Activated CD4-positive, alpha-beta T cell treated with anti-CD3 and anti-CD28 coated beads for 4 hours (primary cell): ENCODE results near the gene CLTC.
A peak's percentile ranks its signal among the peaks of the same experiment; 100 is the strongest.
"Not testable (repeated sequence)": the region's sequence is repeated elsewhere in the genome, so short reads cannot be mapped to it uniquely, and the experiment has no call there.

ENCODE experiments used
- DNase-seq, 2 donors: peaks; one replicate each; pipeline ENCODE4 v3.0.0-alpha.2; 2020

Gene CLTC

DNA sequence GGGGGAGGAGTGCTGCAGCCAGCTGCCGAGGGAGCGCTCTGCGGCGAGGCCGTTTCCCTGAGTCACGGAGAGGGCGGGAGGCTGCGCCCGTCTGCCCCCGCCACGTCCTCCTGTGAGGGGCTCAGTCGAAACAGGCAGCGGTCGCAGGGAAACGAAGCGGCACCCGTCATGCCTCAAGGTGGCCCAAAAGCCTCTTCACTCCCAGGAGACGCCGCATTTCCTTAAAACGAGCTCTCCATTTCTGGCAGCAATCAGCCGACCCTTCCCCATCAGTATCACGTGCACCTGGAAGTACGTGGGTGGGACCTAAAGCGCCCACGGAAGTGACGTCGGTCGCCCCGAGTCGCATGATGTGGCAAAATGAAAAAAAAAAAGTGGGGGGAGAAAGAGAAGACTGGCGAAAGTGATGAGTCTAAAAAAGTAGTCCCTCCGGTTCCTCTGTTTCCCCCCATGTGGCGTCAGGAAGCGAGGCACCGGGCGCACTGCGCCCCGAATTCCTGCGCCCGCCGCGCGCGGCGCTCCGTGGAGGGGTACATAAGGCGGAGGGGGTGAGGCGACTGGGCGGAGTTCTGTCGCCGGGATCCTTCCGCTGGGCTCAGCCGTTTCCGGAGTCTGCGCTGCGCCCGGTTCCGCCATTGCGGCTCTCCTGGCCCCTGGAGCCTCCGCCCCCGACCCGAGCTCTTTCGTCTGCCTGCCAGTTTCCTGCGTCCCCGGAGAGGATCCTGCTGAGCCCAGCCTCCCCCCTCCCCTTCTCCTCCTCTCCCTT is at the start of gene CLTC:
TSS of gene CLTC (plus strand) at position 598 of the 766 bp plus-strand sequence. CDS start 237 bp downstream, outside the sequence.
- DNase-seq, result peak; percentile 91 to 96

DNA sequence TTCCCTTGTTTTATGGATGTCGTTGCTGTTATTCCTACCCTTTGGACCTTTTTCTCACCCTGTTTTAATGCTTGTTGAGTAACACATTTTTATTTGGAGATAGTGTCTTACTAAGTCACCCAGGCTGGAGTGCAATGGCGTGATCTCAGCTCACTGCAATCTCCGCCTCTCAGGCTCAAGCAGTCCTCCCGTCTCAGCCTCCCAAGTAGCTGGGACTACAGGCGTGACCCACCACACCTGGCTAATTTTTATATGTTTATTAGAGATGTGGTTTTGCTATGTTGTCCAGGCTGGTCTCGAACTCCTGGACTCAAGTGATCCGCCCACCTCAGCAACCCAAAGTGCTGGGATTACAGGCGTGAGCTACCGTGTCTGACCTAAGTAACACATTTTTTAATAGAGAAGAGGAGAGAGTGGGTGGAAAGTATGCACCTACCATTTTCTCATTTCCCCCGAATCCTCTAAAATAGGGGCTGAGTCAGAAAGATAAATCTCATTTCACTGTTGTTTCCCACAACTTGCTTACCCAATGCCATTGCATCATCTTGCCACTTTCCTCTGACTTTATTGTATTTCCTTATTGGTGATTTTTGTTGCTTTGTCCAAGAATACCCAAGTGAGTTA is 47.3 kb upstream of the CLTC start:
- DNase-seq, result no peak

DNA sequence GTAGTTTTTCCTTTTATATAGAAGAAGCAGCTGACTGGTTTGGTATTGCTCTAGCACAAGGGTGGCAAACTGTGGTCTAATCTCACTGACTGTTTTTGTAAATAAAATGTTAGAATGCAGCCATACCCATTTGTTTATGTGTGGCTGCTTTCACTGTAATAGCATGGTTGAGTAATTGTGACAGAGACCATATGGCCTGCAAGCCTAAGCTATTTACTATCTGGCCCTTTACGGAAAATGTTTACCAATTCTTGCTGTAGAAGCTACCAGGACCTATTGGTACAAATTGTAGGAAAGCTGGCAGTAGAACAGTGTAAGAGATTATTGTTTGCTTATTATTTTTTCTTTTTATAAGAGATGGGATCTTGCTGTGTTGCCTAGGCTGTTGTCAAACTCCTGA is 35.5 kb upstream of the CLTC start:
- DNase-seq, result not testable (repeated sequence)

DNA sequence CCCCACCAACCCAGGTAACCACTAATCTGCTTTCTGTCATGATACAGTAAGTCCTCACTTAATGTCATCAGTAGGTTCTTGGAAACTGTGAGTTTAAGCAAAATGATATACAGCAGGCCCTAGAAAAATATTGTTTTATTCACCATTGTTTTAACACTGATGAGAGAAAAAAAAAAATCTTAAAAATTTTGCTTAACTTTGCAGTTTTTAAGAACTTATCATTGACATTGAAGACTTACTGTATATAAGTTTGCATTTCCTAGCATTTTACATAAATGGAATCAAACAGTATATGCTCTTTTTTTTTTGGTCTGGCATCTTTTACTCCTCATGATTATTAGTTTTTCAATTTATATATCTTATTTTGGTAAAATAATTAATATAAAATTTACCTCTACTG is 19.5 kb upstream of the CLTC start:
- no peak for DNase-seq

DNA sequence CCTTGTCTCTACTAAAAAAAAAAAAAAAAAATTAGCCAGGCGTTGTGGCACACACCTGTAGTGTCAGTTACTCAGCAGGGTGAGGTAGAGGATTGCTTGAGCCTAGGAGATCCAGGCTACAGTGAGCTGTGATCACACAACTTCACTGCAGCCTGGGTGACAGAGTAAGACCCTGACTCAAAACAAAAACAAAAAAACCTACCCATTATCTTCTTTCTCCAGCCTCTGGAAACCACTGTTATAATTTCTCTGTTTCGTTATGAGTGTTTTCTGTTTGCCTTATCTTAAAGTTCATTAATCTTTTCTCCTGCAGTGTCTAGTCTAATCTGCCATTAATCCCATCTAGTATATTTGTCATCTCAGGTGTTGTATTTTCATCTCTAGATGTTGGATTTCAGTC is 18.6 kb upstream of the CLTC start:
- DNase-seq, result no peak

DNA sequence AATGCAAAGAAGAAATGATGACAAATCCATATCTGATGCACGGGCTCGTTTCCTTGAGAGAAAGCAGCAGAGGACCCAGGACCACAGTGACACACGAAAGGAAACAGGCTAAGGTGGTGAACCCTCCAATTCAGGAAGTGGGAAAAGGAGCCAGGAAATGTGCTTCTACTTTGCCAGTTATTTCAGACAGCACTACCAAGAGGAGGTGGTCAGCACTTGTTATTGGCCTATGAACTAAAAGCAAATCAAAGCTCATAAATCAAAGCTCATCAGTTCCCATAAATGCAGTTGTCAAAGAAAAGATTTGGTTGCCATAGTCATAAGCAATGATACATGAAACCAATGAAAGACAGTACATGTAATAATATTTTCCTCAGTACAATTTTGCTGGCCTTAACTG is 12.6 kb upstream of the CLTC start:
- no peak for DNase-seq

DNA sequence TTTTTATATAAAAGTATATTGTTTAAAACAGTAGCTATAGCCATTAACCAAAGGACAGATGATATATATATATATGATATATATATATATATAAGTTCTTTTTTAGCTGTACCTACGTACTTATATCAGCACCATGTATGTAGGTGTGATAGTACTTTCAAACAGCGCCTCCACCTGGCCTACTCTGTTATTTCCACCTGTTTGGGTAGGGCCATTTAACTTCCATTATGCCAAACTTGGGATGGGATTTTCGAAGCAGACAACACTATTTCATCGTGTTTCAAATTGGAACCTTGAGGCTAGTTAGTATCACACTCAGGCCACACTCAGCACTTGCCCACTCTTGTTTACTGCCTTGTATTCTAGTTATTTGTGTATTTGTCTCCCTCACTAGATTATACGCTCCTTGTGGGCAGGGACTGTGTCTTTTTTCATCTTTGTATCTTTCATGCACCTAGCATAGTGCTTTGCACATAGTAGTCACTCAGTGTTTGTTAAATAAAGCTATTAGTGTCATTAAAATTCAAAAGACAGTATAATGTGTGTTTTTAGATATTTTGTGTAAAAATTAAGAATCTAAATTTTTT is 11.8 kb upstream of the CLTC start:
- peak in 1 of 2 donors; percentile 5 for DNase-seq

DNA sequence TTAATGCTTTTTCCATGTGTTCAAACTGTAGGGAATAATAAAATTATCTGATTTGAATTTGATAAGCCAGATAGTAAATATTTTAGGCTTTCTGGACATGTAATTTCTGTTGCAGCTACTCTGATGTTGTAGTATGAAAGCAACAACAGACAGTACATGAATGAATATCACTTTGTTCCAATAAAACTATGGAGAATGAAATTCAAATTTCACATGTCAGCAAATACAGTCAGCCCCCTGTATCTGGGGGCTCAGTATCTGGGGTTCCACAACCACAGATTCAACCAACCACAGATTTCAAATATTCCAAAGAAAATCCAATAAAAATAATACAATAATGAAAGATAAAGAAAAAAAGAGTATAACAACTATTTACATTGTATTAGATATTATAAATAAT is 8.2 kb upstream of the CLTC start:
- no peak for DNase-seq

DNA sequence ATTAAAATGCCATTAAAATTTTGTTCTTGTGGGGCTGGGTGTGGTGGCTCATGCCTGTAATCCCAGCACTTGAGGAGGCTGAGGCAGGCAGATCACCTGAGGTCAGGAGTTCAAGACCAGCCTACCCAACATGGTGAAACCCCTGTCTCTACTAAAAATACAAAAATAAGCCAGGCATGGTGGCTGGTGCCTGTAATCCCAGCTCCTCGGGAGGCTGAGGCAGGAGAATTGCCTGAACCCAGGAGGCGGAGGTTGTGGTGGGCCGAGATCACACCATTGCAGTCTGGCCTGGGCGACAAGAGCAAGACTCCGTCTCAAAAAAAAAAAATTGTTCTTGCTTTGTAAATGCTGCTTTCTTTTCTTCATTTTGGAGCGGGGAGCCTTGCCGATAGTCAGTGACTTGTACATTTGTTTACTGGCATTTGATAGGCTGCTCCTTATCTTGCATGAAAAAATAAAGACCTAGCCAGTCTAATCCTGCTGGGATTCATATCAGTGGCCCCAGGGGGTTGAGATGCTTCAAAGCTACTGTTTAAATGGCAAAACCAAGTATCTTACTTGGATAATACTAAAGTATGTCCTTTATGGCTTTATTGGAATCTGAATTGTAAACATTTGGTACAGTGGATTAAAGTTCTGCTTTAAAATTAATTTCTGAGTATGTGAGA is 3.3 kb upstream of the CLTC start:
- no peak for DNase-seq

DNA sequence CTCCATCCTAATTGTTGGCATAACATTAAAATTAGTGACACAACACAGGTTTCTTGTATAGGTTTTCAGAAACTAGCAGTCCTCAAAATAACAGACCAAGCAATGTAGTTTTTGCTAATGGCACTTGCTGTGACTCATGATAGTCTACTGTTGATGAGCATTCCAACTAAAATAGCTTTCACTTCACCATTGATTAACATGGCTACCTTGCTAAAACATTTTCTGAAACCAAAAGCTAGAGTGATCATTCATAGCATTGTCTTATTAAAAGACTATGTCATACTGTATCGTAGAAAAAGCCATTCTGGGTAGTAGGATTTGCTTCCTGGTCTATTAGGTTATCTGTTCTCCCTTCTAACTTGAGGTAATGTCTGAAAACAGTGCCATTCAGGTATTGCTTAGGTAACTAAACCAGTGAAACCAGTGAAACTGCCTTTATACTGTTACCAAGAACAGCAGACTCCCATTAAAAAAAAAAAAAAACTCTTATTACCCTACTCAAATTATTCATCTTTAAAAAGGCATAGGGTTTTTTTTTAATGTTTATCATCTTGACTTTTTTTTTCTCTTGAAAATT is 2.5 kb upstream of the CLTC start:
- no peak for DNase-seq

DNA sequence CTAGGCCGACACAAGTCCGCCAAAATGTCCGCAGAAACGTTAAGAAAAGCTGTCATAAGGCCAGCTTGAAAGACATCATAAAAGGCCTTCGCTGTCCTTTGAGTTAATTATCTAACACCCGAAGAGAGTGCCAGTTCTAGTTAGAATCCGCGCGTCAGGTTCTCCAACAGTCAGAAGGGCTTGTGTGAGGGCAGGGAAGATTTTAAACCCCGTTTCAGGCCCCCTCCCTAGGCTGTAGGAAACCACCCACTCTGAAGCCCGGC is 729 bp upstream of the CLTC start:
- no peak for DNase-seq

DNA sequence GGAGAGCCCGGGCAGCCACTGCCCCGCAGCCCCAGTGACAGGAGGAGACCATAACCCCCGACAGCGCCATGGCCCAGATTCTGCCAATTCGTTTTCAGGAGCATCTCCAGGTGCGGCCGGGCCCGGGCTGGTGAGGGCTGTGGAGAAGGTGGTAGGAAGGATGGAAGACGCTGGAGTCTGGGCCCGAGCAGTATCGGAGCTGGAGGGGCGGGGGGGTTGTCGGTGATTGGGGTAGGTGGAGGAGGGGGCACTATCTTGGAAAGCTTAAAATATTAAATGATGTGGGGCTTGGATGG is 317 bp downstream of the CLTC start:
- no peak for DNase-seq

DNA sequence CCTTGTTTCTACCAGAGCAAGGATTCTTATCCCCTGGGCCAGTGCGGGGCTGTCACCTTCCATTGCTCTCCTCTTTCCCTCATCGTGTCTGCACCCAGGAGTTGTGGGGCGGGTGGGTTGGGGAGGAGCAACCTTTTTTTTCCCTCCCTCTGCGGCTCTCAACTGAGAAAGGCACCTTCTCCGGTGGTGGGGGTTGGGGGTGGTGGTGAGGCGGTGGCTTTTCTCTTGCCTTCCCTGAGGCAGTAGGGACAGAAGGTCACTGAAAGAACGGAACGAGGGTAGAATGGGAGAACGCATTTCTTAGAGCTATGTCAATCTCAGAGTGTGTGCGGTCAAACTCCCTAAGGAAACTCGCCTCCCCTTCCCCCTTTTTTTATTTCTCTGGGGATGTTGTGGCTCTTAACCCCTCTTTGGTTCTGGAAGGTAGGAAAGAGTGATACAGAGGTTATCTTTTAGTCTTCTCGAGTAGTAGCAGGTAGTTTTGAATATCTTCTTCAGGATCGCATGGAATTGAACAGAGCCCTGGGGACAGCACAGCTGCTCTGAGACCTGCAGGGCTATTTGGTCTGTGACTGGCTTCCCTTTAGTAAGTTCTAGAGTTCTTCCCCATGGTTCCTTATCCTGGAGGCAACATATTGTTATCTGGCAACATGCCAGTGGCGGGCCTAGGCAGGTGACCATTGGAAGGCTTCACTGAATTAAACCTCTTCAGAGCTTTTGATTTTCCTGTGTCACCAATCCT is 994 bp downstream of the CLTC start:
- DNase-seq, result peak; percentile 46 to 53

DNA sequence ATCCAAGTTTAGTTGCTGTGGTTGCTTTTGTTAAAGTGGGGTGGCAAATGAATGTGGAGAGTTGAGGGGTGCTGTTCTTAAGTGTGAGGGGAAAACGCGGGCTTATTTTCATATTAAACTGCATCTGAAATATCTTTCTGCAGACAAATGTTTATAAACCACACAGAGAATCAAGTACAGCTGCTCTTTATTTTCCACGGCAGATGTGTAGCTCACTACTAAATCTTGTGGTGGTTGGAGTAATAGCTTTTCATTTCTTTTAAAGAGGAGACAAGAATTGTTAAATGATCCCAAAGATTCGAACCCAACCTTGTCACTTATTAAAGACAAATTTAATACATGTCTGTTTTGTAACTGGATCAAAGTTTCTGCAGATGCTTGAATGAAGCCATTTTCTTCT is 2.1 kb downstream of the CLTC start:
- no peak for DNase-seq

DNA sequence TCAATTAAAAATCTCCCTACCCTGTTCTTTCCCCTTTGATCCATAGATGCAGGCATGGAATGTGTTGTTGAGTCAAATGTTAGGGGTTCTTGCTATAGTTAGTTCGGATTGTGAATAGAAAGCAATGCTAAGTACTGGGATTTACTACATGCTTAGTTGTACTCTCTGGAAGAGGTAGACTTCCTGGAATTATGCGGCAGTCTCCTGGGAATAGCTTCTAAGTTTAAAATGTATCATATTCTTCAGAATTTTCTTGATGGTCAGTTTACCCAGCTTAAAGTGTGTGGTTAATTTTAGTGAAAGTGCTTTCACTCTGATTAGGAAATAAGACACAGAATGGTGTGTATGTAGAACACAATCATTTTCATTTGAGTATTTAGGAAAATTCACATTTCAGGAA is 3.5 kb downstream of the CLTC start:
- DNase-seq, result no peak

DNA sequence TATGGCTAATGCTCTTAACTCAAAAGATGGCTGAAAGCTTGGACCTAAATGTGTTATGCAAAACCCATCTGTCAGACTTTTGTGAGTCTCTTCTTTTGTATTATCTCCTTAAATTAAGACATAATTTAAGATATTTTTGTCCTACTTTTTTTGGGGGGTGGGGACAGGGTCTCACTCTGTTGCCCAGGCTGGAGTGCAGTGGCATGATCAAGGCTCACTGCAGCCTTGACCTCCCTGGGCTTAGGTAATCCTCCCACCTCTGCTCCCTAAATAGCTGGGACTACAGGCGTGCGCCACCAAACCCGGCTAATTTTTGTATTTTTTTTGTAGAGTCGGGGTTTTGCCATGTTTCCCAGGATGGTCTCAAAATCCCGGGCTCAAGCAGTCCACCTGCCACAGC is 7.1 kb downstream of the CLTC start:
- no peak for DNase-seq

DNA sequence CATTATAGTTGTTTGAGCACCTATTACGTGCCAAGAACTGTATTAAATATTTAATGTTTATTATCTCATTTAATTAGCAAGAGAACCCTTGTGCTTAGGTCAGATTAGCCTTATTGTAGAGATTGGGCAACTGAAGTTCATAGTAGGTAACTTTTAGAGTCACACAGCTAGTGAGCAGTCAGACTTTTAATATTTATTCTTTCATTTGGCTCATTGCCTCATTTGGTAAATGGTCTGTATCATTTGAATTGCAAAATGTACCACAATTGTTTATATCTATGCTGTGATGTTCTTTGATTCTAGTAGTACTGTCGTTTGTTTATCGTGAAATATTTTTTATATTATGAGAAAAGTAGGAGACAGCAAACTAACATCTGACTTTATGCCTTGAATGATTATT is 7.6 kb downstream of the CLTC start:
- no peak for DNase-seq

DNA sequence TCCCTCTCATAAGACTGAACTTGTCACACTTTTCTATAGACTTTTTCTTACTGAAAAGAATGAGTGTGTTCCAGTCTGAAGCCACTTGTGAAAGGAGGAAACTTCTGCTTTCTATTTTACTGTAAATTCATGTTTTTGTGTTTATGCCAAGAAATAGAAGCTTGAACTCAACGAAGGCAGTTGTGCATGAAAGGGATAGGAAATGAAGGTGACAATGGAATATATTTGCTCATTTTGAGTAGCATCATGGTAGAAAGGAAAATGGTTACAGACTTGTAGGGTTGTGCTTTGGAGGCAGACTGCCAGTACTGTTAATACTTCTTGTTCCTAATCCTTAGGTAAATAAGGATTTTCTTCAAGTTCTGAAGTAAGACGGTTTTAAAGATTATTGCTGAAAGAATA is 8.1 kb downstream of the CLTC start:
- DNase-seq, result no peak

DNA sequence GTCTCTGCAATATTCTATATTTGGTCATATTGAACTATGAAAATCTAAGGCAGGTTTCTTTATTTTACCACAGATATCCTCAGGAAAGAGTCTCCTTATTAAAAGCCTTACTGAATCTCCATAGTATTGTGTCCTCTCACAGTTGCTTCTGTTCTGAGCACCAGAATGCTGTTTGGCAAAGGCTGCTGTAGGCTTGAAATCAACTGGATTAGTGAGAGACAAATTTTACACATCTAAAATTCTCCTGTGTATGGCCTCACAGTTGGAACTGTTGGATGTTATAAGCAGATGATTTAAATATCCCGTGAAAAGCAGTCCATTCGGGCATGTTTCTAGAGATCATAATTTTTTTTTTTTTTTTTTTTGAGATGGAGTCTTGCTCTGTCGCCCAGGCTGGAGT is 9.5 kb downstream of the CLTC start:
- DNase-seq, result no peak

DNA sequence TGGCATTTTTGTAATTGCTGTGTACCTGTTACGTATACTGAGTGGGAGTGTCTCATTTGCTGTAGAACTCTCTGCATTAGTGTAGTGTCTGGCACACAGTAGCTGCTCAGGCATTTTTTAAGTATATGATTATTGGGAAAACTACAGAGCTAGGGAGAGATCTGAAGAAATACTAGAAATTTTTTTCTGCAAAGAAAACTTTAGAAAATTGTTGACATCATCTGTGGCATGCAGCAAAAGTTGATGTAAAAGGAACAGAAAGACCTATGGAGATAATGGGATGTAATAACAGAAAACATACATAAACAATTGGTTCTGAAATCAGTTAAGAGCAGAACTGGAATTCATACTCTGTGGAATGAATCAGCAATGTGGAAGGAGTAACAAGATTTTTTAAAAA is 11.6 kb downstream of the CLTC start:
- no peak for DNase-seq

DNA sequence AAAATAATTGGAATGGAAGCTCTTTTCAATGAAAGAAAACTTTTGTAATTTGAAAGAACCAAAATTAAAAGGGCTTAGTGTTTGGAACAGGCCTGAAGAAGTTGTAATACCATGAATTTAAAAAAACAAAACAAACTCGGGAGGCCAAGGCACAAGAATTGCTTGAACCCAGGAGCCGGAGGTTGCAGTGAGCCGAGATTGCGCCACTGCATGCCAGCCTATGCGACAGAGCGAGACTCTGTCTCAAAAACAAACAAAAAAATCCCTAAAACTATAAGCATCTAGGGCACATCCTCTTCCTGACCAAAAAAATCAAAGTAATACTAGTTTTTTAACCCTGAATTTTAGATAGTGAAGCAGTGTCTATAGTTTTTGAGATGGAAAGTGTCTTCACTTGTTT is 12.7 kb downstream of the CLTC start:
- no peak for DNase-seq

DNA sequence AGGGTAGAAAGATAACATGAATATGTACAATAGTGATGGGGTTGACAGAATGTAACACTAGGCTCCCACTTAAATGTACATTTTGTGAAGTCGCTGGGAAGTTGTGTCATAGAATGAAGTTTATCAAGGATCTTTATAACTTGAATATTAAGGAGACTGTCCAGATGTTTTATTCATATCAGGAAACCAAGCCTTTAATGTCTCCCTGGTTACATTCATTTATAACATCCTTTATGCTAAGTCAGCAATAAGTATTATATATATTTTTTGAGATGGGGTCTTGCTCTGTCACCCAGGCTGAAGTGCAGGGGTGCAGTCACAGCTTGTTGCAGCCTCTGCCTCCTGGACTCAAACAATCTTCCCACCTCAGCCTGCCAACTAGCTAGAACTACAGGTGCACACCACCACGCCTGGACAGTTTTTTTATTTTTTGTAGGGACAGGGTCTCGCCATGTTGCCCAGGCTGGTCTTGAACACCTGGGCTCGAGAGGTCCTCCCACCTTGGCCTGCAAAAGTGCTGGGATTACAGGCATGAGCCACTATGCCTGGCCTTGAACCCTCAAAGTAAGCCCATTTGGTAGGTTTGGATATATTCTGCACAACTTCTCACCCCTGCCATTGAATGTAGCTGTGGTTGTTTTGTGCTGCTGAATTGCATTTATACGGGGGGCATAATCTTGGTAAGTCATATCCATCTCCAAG is 14.1 kb downstream of the CLTC start:
- no peak for DNase-seq
